CD4-positive, CD25-positive, alpha-beta regulatory T cell (primary cell): ENCODE measurements around the gene LRMDA. TPM values are rescaled to one million over a fixed set of nuclear protein-coding genes. Genes with fewer than 3 reads are reported as not detected.

Experiments used
- ATAC-seq, 2 donors: fragments of 150-1000 bp; cut with Tn5 transposase; one replicate each; pipeline ENCODE4 v1.10.0; 2021; ENCODE audit warnings: low read depth in 2 of 2, moderate number of reproducible peaks in 2 of 2, moderate library complexity in 1 of 2
- DNase-seq, 3 donors: peaks; one replicate each; pipeline versions ENCODE4 v3.0.0 to v3.0.0-alpha.2; 2012 to 2022; ENCODE audit warnings: mixed read lengths in 1 of 3
- H3K27ac ChIP-seq: one replicate; pipeline ENCODE4 v1.7.0; 2013; ENCODE audit warnings: mild to moderate bottlenecking, low read length; ENCODE audit not compliant: insufficient read depth, poor library complexity, severe bottlenecking
- H3K27me3 ChIP-seq: one replicate; pipeline ENCODE4 v1.7.0; 2013; ENCODE audit warnings: low read length; ENCODE audit not compliant: control insufficient read depth, insufficient read depth
- H3K36me3 ChIP-seq: one replicate; pipeline ENCODE4 v1.7.0; 2013; ENCODE audit warnings: mild to moderate bottlenecking, low read length, moderate library complexity; ENCODE audit not compliant: control insufficient read depth, insufficient read depth
- H3K4me1 ChIP-seq: 2 replicates; pipeline ENCODE4 v1.7.0; 2013; ENCODE audit warnings: mild to moderate bottlenecking, low read length; ENCODE audit not compliant: insufficient read depth, control insufficient read depth, poor library complexity, severe bottlenecking
- H3K4me3 ChIP-seq: one replicate; pipeline ENCODE4 v1.7.0; 2013; ENCODE audit warnings: low read depth, mild to moderate bottlenecking, low read length, moderate library complexity
- H3K9me3 ChIP-seq, 2 experiments: 1 replicate in 1 of 2; 2 replicates in 1 of 2; pipeline ENCODE4 v1.7.0; 2013; ENCODE audit warnings: low read length in 2 of 2, mild to moderate bottlenecking in 1 of 2, moderate library complexity in 1 of 2; ENCODE audit not compliant: control insufficient read depth in 2 of 2
- H3K27ac Mint-ChIP-seq, 3 donors: one replicate each; pipeline ENCODE4 v1.8.0; 2020 to 2022; ENCODE audit warnings: mild to moderate bottlenecking in 3 of 3, mixed read lengths in 3 of 3, moderate library complexity in 2 of 3
- H3K27me3 Mint-ChIP-seq: one replicate; pipeline ENCODE4 v1.8.0; 2022; ENCODE audit warnings: mild to moderate bottlenecking, mixed read lengths
- H3K36me3 Mint-ChIP-seq: one replicate; pipeline ENCODE4 v1.8.0; 2020; ENCODE audit warnings: mixed read lengths
- H3K4me1 Mint-ChIP-seq, 4 donors: one replicate each; pipeline ENCODE4 v1.8.0; 2020 to 2022; ENCODE audit warnings: mixed read lengths in 4 of 4, mild to moderate bottlenecking in 1 of 4
- H3K4me3 Mint-ChIP-seq, 4 donors: one replicate each; pipeline ENCODE4 v1.8.0; 2020 to 2022; ENCODE audit warnings: mild to moderate bottlenecking in 4 of 4, mixed read lengths in 4 of 4, moderate library complexity in 3 of 4
- H3K9me3 Mint-ChIP-seq, 7 donors: one replicate each; pipeline ENCODE4 v1.8.0; 2020 to 2022; ENCODE audit warnings: mixed read lengths in 7 of 7, mild to moderate bottlenecking in 3 of 7, moderate library complexity in 2 of 7
- polyA plus RNA-seq, 4 donors: library from polyadenylated mRNA; unstranded; fragments of 300-500 nt; fragmentation: Illumina TruSeq; gene quantifications; one replicate each; pipeline ENCODE4 v1.2.3, GENCODE V29; 2021
- total RNA-seq: library from RNA; stranded (reverse); gene quantifications from one replicate; pipeline ENCODE4 v1.2.3, GENCODE V29; 2022

LRMDA gene
- total and polyA plus RNA-seq, 5 donors from 2014 or later: 0.10 TPM; not detected in 4

DNA sequence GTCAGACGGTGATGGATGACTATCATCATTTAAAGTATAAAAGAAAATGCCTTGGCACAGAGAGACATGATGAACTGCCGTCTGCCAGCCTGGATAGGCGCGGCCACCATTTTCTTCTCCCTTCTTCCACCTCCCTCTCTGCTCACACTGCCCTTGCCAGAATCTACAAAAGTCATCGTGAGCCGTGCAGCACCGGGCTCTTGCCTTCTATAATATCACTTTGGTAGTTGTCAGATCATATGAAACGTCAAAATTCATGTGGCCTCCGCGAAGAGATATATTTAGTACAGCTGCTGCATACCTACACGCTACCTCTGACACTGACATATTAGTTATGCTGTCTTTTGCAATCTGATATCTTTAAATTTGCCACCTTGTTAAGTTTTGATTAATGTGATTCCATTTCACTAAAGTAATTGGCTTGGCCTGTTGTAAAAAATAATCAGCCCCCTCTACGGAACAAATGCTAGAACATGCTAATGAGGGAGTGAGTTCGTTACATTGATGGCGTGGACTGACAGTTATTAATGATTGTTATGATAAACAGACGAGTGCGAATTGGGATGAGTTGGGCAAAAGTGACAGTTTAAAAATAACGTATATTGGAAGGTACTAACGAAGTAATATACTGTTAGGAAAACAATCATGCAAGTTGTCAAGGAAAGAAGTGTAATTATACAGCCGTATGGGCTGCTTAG is 214.9 kb downstream of the LRMDA start:
- H3K4me3 Mint-ChIP-seq: no peak overlapping the region
- Histone ChIP-seq H3K9me3 (no peaks in the 10 kb centered on the region), H3K36me3 (no peaks in the 10 kb centered on the region), H3K4me1 (no peaks in the 10 kb centered on the region), H3K27me3 (no peaks in the 10 kb centered on the region), H3K4me3 (no peak overlapping the region), H3K27ac (no peak overlapping the region)
- no peaks in the 10 kb centered on the region for H3K27me3 Mint-ChIP-seq
- H3K4me1 Mint-ChIP-seq: no peaks in the 10 kb centered on the region
- H3K36me3 Mint-ChIP-seq: no peaks in the 10 kb centered on the region
- peaks cover 0 to 2% (median 0%) of the 10 kb centered on the region in 7 donors for H3K9me3 Mint-ChIP-seq
- no peak for ATAC-seq
- DNase-seq: no peak
- H3K27ac Mint-ChIP-seq: no peak overlapping the region

DNA sequence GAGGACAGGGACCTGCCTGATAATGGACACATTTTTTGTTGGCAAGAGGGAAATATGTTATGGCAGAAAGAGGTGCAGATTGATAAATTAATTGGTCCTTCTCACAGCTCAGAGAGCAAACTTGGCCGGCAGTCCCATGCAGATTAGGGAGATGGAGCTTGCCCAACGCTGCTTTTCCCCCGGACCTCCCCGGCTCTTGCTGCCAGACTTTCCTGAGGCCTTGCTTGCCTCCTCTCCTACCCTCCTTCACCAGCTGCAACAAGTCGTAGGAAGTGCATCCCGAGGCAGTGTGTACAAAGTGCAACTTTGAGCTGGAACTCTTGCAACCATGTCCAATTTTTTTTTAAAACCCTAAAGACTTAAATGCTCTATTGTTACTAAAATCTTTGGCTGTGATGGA is 215.5 kb downstream of the LRMDA start:
- Mint-ChIP-seq H3K36me3 (no peaks in the 10 kb centered on the region), H3K4me3 (no peak overlapping the region), H3K4me1 (no peaks in the 10 kb centered on the region), H3K27ac (no peak overlapping the region), H3K27me3 (no peaks in the 10 kb centered on the region), H3K9me3 (peaks cover 0 to 2% (median 0%) of the 10 kb centered on the region in 7 donors)
- Histone ChIP-seq H3K9me3 (no peaks in the 10 kb centered on the region), H3K27me3 (no peaks in the 10 kb centered on the region), H3K4me3 (no peak overlapping the region), H3K27ac (no peak overlapping the region), H3K4me1 (no peaks in the 10 kb centered on the region), H3K36me3 (no peaks in the 10 kb centered on the region)
- DNase-seq (no peak), ATAC-seq (no peak)

DNA sequence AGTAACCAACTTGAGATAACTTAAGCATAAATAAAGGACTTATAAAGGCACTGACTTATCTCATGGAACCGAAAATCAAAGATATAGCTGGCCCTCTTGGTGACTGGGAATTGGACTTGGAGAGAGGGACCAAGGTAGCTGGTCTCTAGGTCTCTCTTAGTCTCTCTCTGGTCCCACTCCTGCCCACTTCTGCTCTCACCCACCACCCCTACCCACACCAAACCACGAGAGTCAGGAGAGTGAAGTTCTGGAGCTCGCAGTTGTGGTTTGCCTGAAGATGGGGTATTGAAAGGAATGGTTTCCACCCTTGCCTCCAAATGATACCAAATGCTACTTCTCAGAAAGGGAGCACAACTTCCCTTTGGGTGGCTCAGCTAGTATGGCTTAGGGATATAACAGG is 216.3 kb downstream of the LRMDA start:
- Histone ChIP-seq H3K9me3 (no peaks in the 10 kb centered on the region), H3K27ac (no peak overlapping the region), H3K4me3 (no peak overlapping the region), H3K4me1 (no peaks in the 10 kb centered on the region), H3K36me3 (no peaks in the 10 kb centered on the region), H3K27me3 (no peaks in the 10 kb centered on the region)
- no peak overlapping the region for H3K4me3 Mint-ChIP-seq
- no peaks in the 10 kb centered on the region for H3K4me1 Mint-ChIP-seq
- DNase-seq (no peak), ATAC-seq (no peak)
- no peak overlapping the region for H3K27ac Mint-ChIP-seq
- peaks cover 0 to 2% (median 0%) of the 10 kb centered on the region in 7 donors for H3K9me3 Mint-ChIP-seq
- H3K36me3 Mint-ChIP-seq: no peaks in the 10 kb centered on the region
- no peaks in the 10 kb centered on the region for H3K27me3 Mint-ChIP-seq

DNA sequence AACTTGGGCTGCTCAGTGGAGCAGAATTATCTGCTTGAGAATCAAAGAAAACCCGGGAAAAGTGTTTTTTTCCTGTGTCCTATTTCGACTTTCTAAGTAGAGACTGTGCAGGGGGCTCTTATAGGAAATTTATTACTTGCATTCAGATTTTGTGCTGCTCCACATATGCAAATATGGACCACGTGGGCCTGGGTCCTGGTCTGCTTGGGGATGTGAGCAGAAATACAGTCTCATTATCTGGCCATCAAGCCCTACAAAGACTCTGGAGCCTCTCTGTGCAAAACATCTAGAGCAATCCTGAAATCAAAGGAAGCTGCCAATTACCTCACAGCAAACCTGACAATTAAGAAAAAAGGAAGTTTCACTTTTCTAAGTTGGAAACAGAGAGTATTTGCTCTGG is 216.9 kb downstream of the LRMDA start:
- Histone ChIP-seq H3K27me3 (no peaks in the 10 kb centered on the region), H3K9me3 (no peaks in the 10 kb centered on the region), H3K4me3 (no peak overlapping the region), H3K4me1 (no peaks in the 10 kb centered on the region), H3K36me3 (no peaks in the 10 kb centered on the region), H3K27ac (no peak overlapping the region)
- Mint-ChIP-seq H3K9me3 (peaks cover 0 to 2% (median 0%) of the 10 kb centered on the region in 7 donors), H3K4me1 (no peaks in the 10 kb centered on the region), H3K27me3 (no peaks in the 10 kb centered on the region), H3K27ac (no peak overlapping the region), H3K4me3 (no peak overlapping the region), H3K36me3 (no peaks in the 10 kb centered on the region)
- ATAC-seq (no peak), DNase-seq (no peak)

DNA sequence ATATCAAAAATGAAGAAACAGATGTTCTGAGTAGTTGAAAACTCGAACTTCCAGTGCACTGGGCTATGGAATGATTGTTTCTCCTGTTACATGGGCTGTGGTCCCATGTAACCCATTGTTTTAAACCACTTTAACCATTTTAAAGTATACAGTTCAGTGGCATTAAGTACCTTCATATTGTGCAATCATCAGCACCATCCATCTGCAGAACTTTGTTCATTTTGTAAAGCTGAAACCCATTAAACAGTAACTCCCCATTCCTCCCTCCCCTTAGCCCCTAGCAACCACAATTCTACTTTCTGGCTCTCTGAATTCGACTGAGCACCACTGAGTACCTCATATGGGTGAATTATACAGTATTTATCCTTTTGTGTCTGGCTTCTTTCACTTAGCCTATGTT is 217.4 kb downstream of the LRMDA start:
- no peak for ATAC-seq
- DNase-seq: no peak
- Mint-ChIP-seq H3K9me3 (peaks cover 0 to 2% (median 0%) of the 10 kb centered on the region in 7 donors), H3K4me1 (no peaks in the 10 kb centered on the region), H3K27ac (no peak overlapping the region), H3K4me3 (no peak overlapping the region), H3K27me3 (no peaks in the 10 kb centered on the region), H3K36me3 (no peaks in the 10 kb centered on the region)
- Histone ChIP-seq H3K9me3 (no peaks in the 10 kb centered on the region), H3K4me3 (no peak overlapping the region), H3K36me3 (no peaks in the 10 kb centered on the region), H3K27ac (no peak overlapping the region), H3K27me3 (no peaks in the 10 kb centered on the region), H3K4me1 (no peaks in the 10 kb centered on the region)

DNA sequence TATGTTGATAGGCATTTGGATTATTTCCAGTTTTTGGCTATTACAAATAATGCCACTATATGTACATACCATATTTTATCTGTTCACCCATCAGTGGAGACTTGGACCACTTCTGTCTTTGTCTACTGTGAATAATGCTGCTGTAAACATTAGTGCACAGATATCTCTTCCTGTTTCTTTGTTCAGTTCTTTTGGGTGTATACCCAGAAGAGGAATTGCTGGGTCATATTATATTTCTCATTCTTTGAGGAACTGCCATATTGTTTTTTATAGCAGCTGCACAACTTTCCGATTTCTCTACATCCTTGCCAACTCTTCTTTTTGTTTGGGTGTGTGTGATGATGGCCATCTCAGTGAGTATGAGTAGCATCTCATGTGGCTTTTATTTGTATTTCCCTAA is 218.0 kb downstream of the LRMDA start:
- H3K9me3 ChIP-seq: no peaks in the 10 kb centered on the region
- Mint-ChIP-seq H3K4me3 (no peak overlapping the region), H3K4me1 (no peaks in the 10 kb centered on the region), H3K27me3 (no peaks in the 10 kb centered on the region), H3K9me3 (peaks cover 0 to 2% (median 0%) of the 10 kb centered on the region in 7 donors), H3K36me3 (no peaks in the 10 kb centered on the region), H3K27ac (no peak overlapping the region)
- H3K4me3 ChIP-seq: no peak overlapping the region
- ATAC-seq (no peak), DNase-seq (no peak)
- no peaks in the 10 kb centered on the region for H3K27me3 ChIP-seq
- no peak overlapping the region for H3K27ac ChIP-seq
- no peaks in the 10 kb centered on the region for H3K4me1 ChIP-seq
- no peaks in the 10 kb centered on the region for H3K36me3 ChIP-seq

DNA sequence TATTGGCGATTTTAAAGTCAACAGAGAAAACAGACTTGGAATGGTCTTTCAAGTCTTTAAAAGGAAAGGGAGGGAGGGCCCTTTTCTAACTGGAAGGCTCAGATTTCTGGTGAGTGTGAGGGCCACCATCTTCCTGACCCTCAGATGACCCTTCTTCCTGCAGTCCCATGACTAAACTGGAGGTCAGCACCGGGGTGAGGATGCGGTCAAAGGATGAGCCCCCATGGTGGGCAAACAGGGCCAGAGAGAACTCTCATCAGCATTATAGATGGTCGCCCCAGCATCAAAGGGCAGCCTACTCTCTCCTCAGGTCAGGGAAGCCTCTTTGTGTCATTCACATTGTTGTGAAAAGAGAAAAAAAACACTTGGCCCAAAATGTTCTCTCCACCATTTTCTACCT is 219.2 kb downstream of the LRMDA start:
- no peaks in the 10 kb centered on the region for H3K9me3 ChIP-seq
- ATAC-seq (no peak), DNase-seq (no peak)
- Mint-ChIP-seq H3K9me3 (peaks cover 0 to 2% (median 0%) of the 10 kb centered on the region in 7 donors), H3K36me3 (no peaks in the 10 kb centered on the region), H3K4me3 (no peak overlapping the region), H3K27me3 (no peaks in the 10 kb centered on the region), H3K4me1 (no peaks in the 10 kb centered on the region), H3K27ac (no peak overlapping the region)
- no peaks in the 10 kb centered on the region for H3K27me3 ChIP-seq
- H3K27ac ChIP-seq: no peak overlapping the region
- no peak overlapping the region for H3K4me3 ChIP-seq
- no peaks in the 10 kb centered on the region for H3K36me3 ChIP-seq
- no peaks in the 10 kb centered on the region for H3K4me1 ChIP-seq

DNA sequence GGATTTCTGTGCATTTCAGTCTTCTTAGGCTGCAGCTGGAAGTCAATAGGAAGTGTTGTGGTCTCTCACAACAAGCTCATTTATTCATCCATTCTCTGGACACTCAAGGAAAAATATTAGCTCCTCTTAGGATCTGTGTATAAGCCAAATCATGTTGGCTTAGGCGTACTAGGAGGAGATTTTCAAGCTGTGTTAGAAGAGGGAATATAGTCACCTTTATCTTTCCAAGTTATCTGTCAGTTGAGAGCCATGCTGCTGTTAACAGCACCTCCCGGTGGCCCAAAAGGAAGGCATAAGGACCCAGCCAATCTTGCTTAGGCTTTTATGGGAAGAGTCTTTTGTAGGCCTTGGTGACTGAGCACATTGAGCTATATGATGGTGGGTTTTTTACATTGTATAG is 220.0 kb downstream of the LRMDA start:
- Mint-ChIP-seq H3K36me3 (no peaks in the 10 kb centered on the region), H3K4me3 (no peak overlapping the region), H3K27ac (no peak overlapping the region), H3K4me1 (no peaks in the 10 kb centered on the region), H3K27me3 (no peaks in the 10 kb centered on the region), H3K9me3 (peaks cover 0 to 2% (median 0%) of the 10 kb centered on the region in 7 donors)
- DNase-seq (no peak), ATAC-seq (no peak)
- H3K27me3 ChIP-seq: no peaks in the 10 kb centered on the region
- no peak overlapping the region for H3K4me3 ChIP-seq
- no peaks in the 10 kb centered on the region for H3K36me3 ChIP-seq
- H3K27ac ChIP-seq: no peak overlapping the region
- no peaks in the 10 kb centered on the region for H3K4me1 ChIP-seq
- H3K9me3 ChIP-seq: no peaks in the 10 kb centered on the region
